HepG2 (cell line): ENCODE data around the gene RASSF7. TPM values are rescaled to one million over a fixed set of nuclear protein-coding genes. Genes with fewer than 3 reads are reported as not detected.
A peak's percentile ranks its signal among the peaks of the same experiment; 100 is the strongest.

Experiments
- AHDC1 ChIP-seq: sonication (generic); formaldehyde crosslinking; IDR thresholded peaks from 2 replicates; pipeline ENCODE4 v1.5.1; 2020; ENCODE audit warnings: mild to moderate bottlenecking, missing genetic modification reagents, borderline replicate concordance
- HNF1B ChIP-seq: sonication (generic); formaldehyde crosslinking; IDR thresholded peaks from 2 replicates; pipeline ENCODE4 v1.5.1; 2020; ENCODE audit warnings: mild to moderate bottlenecking, moderate library complexity, missing genetic modification reagents
- HNF4A ChIP-seq: sonication (generic); formaldehyde crosslinking; IDR thresholded peaks from 2 replicates; pipeline ENCODE4 v1.4.0; 2020; ENCODE audit warnings: missing genetic modification reagents
- HNRNPUL1 ChIP-seq: fragments of 200-400 bp; formaldehyde crosslinking; IDR thresholded peaks from 2 replicates; pipeline ENCODE4 v1.6.1; 2017; ENCODE audit warnings: low read depth, mild to moderate bottlenecking, low read length, moderate library complexity
- HOMEZ ChIP-seq: IDR thresholded peaks from 2 replicates; pipeline ENCODE4 v1.6.1; 2016; ENCODE audit warnings: low read depth
- KDM5B ChIP-seq: sonication (generic); formaldehyde crosslinking; IDR thresholded peaks from 2 replicates; pipeline ENCODE4 v1.4.0; 2020; ENCODE audit warnings: missing genetic modification reagents, mild to moderate bottlenecking, borderline replicate concordance
- KDM6A ChIP-seq: IDR thresholded peaks from 2 replicates; pipeline ENCODE4 v1.6.1; 2016; ENCODE audit warnings: low read depth
- NKX3-1 ChIP-seq: sonication (generic); formaldehyde crosslinking; IDR thresholded peaks from 2 replicates; pipeline ENCODE4 v1.5.0; 2020; ENCODE audit warnings: missing genetic modification reagents
- NR3C1 ChIP-seq: sonication (generic); formaldehyde crosslinking; IDR thresholded peaks from 2 replicates; pipeline ENCODE4 v1.4.0; 2020; ENCODE audit warnings: missing genetic modification reagents
- RCOR2 ChIP-seq: IDR thresholded peaks from 2 replicates; pipeline ENCODE4 v1.6.1; 2016; ENCODE audit warnings: missing biosample characterization, missing genetic modification reagents
- SYNCRIP ChIP-seq: fragments of 200-400 bp; formaldehyde crosslinking; IDR thresholded peaks from 2 replicates; pipeline ENCODE4 v1.6.1; 2018; ENCODE audit warnings: mild to moderate bottlenecking, low read depth, low read length; ENCODE audit not compliant: insufficient read depth
- ZFP36 ChIP-seq: fragments of 150-350 bp; IDR thresholded peaks from 2 replicates; pipeline ENCODE4 v1.6.1; 2018; ENCODE audit warnings: borderline replicate concordance, low read length, low read depth; ENCODE audit not compliant: partially characterized antibody
- ZNF350 ChIP-seq: sonication (generic); formaldehyde crosslinking; IDR thresholded peaks from 2 replicates; pipeline ENCODE4 v1.4.0; 2020; ENCODE audit warnings: mild to moderate bottlenecking, low read depth, missing genetic modification reagents, borderline replicate concordance
- ZNF367 ChIP-seq: sonication (generic); formaldehyde crosslinking; IDR thresholded peaks from 2 replicates; pipeline ENCODE4 v1.4.0; 2020; ENCODE audit warnings: missing genetic modification reagents, borderline replicate concordance
- ZNF441 ChIP-seq: sonication (generic); formaldehyde crosslinking; IDR thresholded peaks from 2 replicates; pipeline ENCODE4 v1.7.0; 2021; ENCODE audit warnings: missing genetic modification reagents, borderline replicate concordance
- ZNF543 ChIP-seq: sonication (generic); formaldehyde crosslinking; IDR thresholded peaks from 2 replicates; pipeline ENCODE4 v1.4.0; 2020; ENCODE audit warnings: mild to moderate bottlenecking, missing genetic modification reagents
- ZNF770 ChIP-seq: sonication (generic); formaldehyde crosslinking; IDR thresholded peaks from 2 replicates; pipeline ENCODE4 v1.5.0; 2020; ENCODE audit warnings: mild to moderate bottlenecking, missing genetic modification reagents
- polyA plus RNA-seq, 8 experiments: library from polyadenylated mRNA; depleted of rRNA in 3 of 8; stranded (reverse) in 7 of 8; unstranded in 1 of 8; fragments of >200 nt; fragmentation: Illumina TruSeq in 4 of 8; extraction: Trizol in 4 of 8; gene quantifications; 2 replicates each; pipeline versions ENCODE4 v1.2.1 to v1.2.3, GENCODE V29; 2011 to 2016; ENCODE audit warnings: low read depth in 4 of 8, missing spikeins in 1 of 8, mixed read lengths in 1 of 8; ENCODE audit not compliant: insufficient read depth in 1 of 8
- total RNA-seq, 5 experiments: library from RNA; depleted of rRNA; stranded (reverse); fragments of >200 nt; fragmentation: Illumina TruSeq; extraction: Trizol; gene quantifications; 2 replicates each; pipeline ENCODE4 v1.2.3, GENCODE V29; 2016; ENCODE audit warnings: low read depth in 1 of 5

Gene RASSF7
- total and polyA plus RNA-seq, 2 of the 13 experiments (the other 11 are each of a cell fraction or from before 2014, with no cell fraction given): 20.2 to 28.6 TPM

GRCh38 chr11:587978-588380 is 27.2 kb downstream of the RASSF7 start (continued):
- TF ChIP-seq AHDC1 (CRISPR knock-in tag) (no peak), ZNF367 (no peak), RCOR2 (peak; percentile 71), ZFP36 (no peak), NKX3-1 (no peak), ZNF543 (CRISPR knock-in tag) (no peak), NR3C1 (CRISPR knock-in tag) (no peak), HNF4A (CRISPR knock-in tag) (peak; percentile 94), KDM5B (no peak; the same call in 1 of the 2 replicates), KDM6A (CRISPR knock-in tag) (peak; percentile 42; the same call in 1 of the 2 replicates), ZNF441 (CRISPR knock-in tag) (peak; percentile 84; the same call in 1 of the 2 replicates), ZNF770 (CRISPR knock-in tag) (no peak), HOMEZ (CRISPR knock-in tag) (peak; percentile 69; the same call in 1 of the 2 replicates), HNRNPUL1 (no peak), HNF1B (CRISPR knock-in tag) (peak; percentile 84), ZNF350 (CRISPR knock-in tag) (peak; percentile 52; the same call in 1 of the 2 replicates), SYNCRIP (no peak)
